Hematopoietic multipotent progenitor cell (in vitro differentiated cells): Measurements from ENCODE around the gene MRPL58. TPM values are rescaled to one million over a fixed set of nuclear protein-coding genes. Genes with fewer than 3 reads are reported as not detected.
"Not testable (repeated sequence)": the region's sequence is repeated elsewhere in the genome, so short reads cannot be mapped to it uniquely, and the experiment has no call there.

Source experiments
- DNase-seq, 3 donors: peaks; one replicate each; pipeline ENCODE4 v3.0.0-alpha.2; 2011 to 2015; ENCODE audit warnings: low read depth in 2 of 3, low spot score in 2 of 3
- total RNA-seq: library from RNA; depleted of rRNA; stranded (reverse); fragments of >200 nt; gene quantifications from one replicate; pipeline ENCODE4 v1.2.3, GENCODE V29; 2012

Gene MRPL58
- total RNA-seq, 1 donor, result 16.7 TPM

DNA sequence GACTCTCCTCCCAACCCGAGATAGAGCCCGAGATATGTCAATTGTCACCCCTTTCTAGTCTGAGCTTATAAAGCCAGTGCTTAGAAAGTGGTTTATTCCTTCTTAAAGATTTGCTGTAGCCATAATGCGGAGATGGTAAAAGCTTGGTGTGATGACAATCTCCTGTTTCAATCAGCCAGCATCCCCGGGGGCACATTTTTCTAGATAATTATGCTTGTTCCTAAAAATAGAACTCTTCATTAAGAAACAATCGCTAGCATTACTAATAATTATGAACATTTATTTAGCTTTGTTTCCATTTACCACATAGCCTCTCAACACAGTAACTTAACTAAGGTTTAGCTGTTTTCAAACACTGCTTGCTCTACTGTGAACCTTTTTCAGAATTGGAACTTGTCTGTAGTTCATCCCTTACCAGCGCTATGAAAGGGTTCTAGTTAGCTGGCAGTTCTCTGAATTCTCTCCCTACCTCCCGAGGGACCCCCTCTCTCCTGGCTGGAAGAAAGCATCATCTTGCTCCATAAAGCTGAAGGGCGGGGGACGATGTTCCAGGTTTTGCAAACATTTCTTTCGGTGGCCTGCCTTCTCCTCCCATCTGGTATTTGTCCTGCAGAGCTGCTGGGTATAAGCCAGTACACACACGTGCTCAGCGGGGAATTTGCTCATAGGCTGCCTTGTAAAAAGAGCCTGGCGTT, 922 bp upstream of the MRPL58 start:
- no peak for DNase-seq

DNA sequence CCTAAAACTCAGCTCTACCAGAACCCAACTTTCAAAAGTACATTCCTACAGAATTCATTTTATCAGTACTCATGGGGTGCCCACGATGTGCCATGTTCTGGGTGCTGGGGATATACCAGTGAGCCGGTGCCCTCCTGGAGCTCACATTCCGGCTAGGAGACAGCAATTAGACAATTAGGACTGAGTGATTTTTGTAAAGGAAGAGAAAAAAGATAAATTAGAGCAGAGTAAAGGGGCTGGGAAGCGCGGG, 449 bp upstream of the MRPL58 start:
- no peak for DNase-seq

DNA sequence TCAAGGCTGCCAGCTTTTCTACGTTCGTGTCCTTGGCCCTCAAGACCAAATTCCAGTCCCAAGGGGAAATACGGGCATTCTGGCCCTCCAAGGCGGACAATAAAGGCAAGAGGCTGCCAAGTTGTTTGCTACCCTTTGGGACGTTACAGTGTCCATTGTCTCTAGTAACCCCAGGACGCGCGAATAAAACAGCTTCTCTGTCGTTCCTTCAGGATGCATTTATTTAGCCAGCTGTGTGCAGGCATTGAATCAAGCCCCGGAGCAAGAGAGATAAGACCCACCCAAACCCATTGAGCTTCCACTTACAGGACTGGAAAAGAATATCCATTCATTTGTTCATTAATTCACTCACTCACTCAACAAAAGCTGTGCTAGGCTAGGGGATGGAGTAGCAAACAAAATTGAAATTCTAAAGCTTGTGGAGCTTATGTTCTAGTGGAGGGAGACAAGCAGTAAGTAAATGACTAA, 656 bp downstream of the MRPL58 start:
- no peak for DNase-seq

DNA sequence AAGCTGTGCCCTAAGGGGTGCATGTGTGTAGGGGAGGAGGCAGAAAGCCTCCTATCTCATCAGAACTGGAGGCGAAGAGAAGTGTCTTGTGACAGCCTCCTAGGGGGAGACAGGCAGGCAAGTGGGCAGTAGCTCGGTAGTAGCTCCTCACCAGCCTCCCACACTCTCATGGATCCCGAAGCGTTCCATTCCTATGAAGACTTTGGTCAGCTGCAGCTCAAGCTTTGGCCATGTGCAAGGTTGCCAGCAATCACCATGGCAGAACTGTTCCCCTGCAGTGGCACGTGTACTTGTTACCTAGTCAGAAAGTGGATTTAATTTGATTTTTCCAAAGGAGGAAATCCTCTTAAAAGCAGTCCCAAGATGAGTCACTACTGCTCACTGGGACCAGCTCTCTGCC, 6.7 kb downstream of the MRPL58 start:
- DNase-seq, result no peak

DNA sequence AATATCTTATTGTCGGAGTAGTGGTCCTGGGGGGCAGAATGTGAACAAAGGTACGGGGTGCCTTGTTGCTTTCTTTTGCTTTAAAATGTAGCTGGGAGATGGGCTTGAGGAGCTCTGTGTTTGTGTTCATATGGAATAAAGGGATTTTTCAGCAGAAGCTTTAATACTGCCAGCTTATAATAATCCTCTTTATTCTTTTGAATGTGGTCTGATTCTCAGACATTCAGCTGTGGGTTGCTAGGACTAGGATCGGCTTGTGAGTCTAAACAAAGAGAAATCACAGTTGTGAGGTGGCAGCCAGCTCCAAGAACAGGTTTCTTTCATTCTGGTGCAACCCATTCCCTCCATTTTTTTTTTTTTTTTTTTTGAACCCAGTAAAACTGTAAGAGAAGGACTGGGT, 7.2 kb downstream of the MRPL58 start:
- DNase-seq, result no peak

DNA sequence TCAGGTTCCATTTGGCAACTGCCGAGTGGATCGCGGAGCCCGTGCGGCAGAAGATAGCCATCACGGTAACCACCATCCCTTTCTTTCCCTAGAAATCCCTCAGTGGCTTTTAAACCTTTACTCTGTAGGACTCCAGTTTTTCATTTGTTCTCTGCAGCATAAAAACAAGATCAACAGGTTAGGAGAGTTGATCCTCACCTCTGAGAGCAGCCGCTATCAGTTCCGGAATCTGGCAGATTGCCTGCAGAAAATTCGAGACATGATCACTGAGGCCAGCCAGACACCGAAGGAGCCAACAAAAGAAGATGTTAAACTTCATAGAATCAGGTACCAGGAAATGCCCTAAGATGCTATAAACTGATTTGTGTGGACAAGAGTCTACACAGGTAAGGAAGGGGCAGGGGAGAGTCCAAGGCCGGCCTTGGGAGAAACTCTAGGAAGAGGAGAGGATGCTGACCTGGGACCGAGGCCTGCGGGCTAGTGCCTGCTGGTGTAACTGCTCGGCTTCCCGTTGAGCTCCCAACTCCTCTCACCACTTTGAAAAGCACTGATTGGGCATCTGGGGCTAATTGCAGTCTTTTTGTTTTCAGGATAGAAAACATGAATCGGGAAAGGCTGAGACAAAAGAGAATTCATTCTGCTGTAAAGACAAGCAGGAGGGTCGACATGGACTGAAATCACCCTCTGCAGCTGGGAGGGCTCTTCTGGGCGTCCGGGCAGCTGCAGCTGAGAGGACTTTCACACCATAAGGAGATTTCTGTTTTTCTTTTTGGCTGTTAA, 8.1 kb downstream of the MRPL58 start:
- no peak for DNase-seq

DNA sequence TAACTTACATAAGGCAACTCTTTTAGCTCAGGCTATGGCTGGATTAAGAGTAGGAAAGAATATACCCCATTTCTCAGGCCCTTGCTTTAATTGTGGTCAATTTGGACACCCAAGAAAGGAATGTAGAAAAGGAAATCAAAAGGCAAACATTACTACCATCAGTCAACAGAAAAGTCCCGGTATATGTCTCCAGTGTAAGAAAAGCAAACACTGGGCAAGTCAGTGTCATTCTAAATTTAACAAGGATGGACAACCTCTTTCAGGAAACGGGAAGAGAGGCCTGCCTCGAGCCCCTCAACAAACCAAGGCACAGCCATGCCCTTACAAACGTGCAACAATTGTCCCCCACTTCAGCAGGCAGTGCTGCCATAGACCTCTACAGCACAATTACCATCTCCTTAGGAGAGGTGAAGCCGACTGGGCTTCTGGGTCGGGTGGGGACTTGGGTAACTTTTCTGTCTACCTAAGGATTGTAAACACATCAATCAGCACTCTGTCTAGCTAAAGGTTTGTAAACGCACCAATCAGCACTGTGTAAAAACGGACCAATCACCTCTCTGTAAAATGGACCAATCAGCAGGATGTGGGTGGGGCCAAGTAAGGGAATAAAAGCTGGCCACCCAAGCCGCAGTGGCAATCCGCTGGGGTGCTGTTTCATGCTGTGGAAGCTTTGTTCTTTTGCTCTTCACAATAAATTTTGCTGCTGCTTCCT, 12.4 kb downstream of the MRPL58 start:
- no peak for DNase-seq

DNA sequence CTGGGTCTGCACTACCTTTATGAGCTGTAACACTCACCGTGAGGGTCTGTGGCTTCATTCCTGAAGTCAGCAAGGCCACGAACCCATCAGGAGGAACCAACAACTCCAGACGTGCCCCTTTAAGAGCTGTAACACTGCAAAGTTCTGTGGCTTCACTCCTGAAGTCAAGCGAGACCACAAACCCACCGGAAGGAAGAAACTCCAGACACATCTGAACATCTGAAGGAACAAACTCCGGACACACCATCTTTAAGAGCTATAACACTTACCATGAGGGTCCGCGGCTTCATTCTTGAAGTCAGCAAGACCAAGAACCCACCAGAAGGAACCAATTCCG, 12.9 kb downstream of the MRPL58 start:
- DNase-seq, result not testable (repeated sequence)

DNA sequence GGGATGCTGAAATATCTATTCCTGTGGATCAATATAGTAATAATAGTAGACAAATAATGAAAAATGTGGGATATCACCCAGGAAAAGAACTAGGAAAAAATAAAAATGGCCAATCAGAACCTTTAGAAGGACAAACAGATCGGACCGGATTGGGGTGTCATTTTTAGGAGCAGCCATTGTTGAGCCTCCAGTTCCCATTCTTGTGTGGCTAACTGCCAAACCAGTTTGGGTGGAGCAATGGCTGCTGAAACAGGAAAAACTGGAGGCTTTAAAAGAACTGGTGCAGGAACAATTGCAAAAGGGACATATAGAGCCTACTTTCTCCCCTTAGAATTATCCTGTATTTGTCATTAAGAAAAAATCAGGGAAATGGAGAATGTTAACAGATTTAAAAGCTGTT, 14.2 kb downstream of the MRPL58 start:
- DNase-seq, result not testable (repeated sequence)

DNA sequence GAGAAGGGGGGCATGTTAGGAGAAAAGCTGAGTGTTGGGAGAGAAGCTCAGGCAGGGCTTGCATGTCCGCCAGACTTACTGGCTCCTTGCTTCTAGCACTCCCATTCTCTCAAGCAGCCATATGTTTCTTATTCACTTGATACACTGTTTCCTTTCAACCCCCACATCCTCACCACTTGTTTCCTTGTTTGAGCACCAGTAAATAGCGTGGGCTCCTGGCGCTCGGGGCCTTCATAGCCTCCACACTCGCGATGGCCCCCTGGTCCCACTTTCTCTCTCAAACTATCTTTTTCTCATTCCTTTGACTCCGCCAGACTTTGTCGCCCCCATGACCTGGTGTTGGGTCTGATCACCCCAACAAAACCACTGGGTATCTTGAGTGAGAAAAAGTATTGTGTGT, 17.7 kb downstream of the MRPL58 start:
- DNase-seq, result no peak

DNA sequence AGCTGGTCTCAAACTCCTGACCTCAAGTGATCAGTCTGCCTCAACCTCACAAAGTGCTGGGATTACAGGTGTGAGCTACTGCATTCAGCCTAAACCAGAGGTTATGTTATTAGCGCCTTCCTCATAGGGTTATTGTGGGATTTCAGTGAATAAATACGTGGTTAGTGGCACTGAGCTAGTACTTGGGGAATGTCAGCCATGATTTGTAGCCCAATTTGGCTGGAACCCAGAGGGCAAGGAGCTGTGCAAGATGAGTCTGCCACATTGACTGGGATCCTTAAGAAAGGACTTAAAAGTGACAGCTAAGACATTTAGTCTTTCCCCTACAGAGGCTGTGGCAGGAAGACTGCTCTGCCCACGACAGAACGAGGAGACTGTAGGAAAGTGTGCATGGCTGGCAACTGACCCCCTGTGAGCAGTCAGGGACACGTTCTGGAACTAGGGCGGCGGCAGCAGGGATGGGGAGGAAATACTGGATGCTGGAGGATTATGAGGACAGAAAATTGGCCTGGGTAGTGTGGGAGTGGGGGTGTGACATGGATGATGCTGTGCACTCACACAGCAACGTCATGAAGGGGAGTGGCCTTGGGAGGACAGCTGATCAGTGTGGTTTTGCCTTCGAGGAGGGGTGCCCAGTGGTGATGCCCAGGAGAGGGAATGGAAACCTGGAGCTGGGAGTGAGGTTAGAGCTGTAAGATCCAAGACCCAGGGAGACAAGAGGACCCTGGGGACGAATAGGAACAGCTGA, 19.7 kb downstream of the MRPL58 start:
- peak; percentile 48 to 81 (median 72) for DNase-seq

DNA sequence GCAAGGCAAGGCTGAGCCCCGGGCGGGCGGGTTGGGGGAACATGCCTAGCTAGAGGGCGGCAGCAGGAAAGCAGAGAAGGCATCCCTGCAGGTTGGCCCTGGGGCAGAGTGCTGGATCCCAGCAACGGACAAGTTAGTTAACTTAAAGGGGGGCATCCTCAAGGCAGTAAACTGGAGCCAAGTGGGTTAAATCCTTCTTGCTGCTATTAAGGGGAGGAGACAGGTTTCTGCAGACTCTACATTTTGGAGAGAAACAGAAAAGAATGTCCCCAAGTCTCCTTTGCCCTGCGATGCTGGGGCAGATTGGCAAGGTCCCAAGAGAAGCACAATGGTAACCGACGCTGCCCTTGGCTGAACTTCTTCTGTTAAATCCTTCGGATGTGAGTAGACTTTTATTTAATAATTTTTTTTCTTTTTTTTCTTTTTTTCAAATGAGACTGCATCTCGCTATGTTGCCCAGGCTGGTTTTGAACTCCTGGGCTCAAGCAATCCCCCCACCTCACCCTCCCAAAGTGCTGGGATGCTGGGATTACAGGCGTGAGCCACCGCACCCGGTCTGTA, 20.3 kb downstream of the MRPL58 start:
- DNase-seq, result peak in 1 of 3 donors; percentile 50

DNA sequence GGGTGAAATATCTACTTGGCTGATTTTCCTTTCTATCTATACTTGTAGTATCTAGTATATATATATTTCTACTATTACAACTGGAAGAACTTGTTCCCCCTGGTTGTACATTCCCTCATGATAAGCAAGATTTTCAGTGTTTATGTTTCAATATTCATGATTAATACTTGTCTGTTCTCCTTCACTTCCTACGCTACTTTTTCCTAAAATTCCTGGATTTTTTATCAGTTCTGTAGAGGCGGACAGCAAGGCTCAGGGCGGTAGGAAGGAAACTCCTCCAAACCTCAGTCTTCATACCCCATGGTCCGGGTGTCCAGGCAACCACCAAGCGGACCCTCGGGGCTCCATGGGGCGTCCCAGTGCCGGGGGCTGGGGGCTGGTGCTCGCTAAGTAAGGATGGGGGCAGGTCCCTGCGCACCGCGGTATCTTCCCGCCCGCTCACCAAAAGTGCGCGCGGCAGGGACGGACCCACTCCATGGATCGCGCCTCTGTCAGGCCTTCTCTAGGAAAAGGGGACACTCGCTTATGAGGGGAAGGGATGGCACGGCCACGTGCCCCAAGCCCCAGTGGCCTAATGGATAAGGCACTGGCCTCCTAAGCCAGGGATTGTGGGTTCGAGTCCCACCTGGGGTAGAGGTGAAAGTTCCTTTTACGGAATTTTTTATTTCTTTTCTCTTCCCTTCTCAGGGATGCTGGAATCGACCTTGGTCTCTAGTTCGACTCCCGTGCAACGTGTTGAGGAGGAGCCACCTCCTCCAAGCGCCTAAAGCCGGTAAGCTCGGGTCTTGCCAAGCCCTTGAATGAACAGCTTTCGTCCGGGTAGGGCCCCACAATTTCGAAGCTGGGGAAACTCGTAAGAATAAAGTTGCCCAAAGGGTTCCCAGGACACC, 21.1 kb downstream of the MRPL58 start:
- peak; percentile 72 to 96 (median 87) for DNase-seq

DNA sequence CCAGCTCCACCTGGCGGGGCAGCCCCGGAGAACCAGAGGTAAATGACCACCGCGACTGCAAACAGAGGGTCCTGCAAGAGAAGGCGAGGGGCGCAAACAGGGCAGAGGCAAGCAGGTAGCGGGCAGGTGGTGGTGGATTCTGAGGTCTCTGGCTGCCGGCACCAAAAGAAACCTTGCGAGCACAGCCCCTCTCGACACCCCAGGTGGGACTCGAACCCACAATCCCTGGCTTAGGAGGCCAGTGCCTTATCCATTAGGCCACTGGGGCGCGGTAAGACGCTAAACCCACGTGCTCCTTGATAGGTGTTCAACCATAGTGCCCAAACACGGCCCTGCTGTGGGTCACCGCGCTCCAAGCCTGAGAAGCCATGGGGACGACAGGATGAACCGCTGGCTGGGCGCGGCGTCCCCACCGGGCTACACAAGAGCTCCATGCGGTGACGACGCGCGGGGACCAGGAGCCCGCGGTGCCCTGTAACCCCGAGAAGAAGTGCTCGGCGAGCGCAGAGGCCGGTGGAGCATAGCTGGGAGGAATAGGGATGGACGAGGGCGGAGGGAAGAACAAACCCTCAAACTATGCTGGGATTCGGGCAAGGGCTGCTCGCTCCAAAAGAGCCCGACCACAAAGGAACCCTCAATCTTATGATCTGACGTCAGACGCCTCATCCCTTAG, 21.9 kb downstream of the MRPL58 start:
- DNase-seq, result peak; percentile 57 to 94 (median 84)

DNA sequence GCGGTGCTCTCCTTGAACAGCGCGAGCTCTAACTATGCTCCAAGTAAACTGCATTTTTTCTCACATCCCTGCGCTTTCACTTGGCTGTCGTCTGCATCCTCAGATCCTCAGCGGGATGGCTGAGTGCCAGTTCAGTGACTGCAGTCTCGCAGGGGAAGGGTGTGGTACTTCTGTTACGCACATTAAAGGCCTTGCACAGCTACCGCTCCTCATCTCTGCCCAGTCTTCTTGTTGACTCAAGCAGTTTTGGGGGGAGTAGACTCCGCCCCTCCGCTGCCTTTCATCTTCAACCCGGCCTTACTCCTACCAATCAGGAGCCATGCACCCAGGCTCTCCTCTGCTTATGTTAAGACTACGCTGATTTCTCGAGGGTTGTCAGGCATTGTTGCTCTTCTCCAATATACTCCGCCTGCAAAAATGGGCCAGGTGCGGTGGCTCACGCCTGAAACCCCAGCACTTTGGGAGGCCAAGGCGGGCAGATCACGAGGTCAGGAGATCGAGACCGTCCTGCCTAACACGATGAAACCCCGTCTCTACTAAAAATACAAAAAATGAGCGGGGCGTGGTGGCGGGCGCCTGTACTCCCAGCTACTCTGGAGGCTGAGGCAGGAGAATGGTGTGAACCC, 24.3 kb downstream of the MRPL58 start:
- peak; percentile 76 to 84 (median 84) for DNase-seq

DNA sequence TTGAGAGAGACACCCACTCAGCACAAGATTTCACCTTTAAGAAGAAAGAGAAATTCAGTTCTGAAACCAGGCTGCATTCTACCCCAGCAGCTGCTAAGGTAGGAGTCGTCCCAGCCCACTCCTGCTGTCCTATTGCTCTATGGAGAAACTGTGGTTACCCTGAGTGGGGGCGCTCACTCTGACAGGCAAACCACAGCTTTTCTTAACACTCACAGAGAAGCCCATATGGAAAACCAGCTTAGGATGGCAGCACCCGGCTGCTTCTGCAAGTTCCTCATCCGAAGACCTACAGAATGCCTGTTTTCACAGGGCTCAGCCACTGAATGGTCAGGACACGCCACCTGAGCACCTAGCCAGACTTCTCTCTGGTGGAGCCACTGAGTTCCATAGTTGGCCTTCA, 26.8 kb downstream of the MRPL58 start:
- DNase-seq, result no peak

DNA sequence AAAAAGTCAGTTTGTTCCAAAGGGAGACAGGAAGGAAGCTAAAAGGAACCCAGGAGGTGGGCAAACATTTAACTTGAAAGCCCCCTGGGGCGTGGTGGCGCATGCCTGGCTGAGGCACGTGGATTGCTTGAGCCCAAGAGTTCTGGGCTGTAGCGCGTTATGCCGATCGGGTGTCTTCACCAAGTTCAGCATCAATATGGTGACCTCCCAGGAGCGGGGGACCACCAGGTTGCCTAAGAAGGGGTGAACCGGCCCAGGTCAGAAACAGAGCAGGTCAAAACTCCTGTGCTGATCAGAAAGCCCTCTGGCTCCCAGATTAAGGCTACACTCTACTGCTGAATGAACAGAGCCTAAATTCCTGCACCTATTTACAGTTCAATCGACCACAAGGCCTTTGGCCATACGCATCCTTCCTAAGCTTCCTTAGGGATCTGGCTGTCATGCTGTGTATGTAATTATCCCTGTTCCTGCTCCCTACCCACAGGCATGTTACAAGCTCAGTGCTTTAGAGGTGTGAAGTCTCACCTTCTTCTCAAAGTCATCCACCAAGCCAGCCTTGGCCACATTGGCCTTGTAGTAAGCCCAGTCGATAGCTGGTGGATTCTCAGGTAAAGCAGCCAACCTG, 29.3 kb downstream of the MRPL58 start:
- DNase-seq, result no peak

DNA sequence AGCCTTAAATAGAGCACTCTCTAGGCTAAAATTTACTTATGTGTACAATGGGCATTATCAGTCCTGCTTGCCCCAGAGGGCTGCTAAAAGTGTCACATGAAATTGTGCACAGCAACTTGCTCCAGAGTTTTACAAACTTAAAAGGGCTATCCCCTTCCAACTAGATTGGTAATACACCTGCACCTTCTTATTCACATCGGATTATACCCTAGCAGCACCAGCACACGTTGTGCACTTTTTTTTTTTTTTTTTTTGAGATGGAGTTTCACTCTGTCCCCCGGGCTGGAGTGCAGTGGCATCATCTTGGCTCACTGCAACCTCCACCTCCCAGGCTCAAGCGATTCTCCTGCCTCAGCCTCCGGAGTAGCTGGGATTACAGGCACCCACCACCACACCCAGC, 31.3 kb downstream of the MRPL58 start:
- not testable (repeated sequence) for DNase-seq
